HepG2 (cell line): ENCODE results near the gene ITGB1. TPM values are rescaled to one million over a fixed set of nuclear protein-coding genes. Genes with fewer than 3 reads are reported as not detected.

Experiments
- ASH2L ChIP-seq: fragments of 300-600, 200-600 bp; sonication (generic); IDR thresholded peaks from 2 replicates; pipeline ENCODE4 v1.7.0; 2017; ENCODE audit warnings: low read depth, mild to moderate bottlenecking, moderate library complexity, mixed read lengths, low read length; ENCODE audit not compliant: insufficient read length
- CAMTA2 ChIP-seq: sonication (generic); formaldehyde crosslinking; IDR thresholded peaks from 2 replicates; pipeline ENCODE4 v1.4.0; 2020; ENCODE audit warnings: mild to moderate bottlenecking, missing genetic modification reagents, borderline replicate concordance
- CHD2 ChIP-seq: IDR thresholded peaks from 2 replicates; pipeline ENCODE4 v1.6.1; 2011; ENCODE audit warnings: low read depth, low read length, improper control_type of control experiment
- EZH2 ChIP-seq: conservative IDR thresholded peaks from 2 replicates; pipeline ENCODE4 v1.6.1; 2012; ENCODE audit warnings: mild to moderate bottlenecking, low read depth, low read length, moderate library complexity
- FOSL2 ChIP-seq: sonication (generic); formaldehyde crosslinking; IDR thresholded peaks from 2 replicates; pipeline ENCODE4 v1.4.0; 2020; ENCODE audit warnings: missing genetic modification reagents
- IRX3 ChIP-seq: sonication (generic); formaldehyde crosslinking; IDR thresholded peaks from 2 replicates; pipeline ENCODE4 v1.8.1; 2023; ENCODE audit warnings: mild to moderate bottlenecking, low read depth, missing genetic modification reagents, borderline replicate concordance
- PBX3 ChIP-seq: sonication (generic); formaldehyde crosslinking; IDR thresholded peaks from 2 replicates; pipeline ENCODE4 v1.8.1; 2023; ENCODE audit warnings: missing genetic modification reagents, inconsistent platforms, borderline replicate concordance
- PRDM4 ChIP-seq: sonication (generic); formaldehyde crosslinking; IDR thresholded peaks from 2 replicates; pipeline ENCODE4 v1.9.0; 2021; ENCODE audit warnings: missing genetic modification reagents, borderline replicate concordance
- RARA ChIP-seq: IDR thresholded peaks from 2 replicates; pipeline ENCODE4 v1.6.1; 2016; ENCODE audit warnings: missing genetic modification reagents, missing compliant biosample characterization
- RARG ChIP-seq: sonication (generic); formaldehyde crosslinking; IDR thresholded peaks from 2 replicates; pipeline ENCODE4 v1.4.0; 2020; ENCODE audit warnings: low read depth, mild to moderate bottlenecking, missing genetic modification reagents
- RFX1 ChIP-seq: fragments of 450-650 bp; IDR thresholded peaks from 2 replicates; pipeline ENCODE4 v1.6.1; 2017
- SNRNP70 ChIP-seq: fragments of 200-400 bp; formaldehyde crosslinking; IDR thresholded peaks from 2 replicates; pipeline ENCODE4 v1.6.1; 2017; ENCODE audit warnings: mild to moderate bottlenecking, low read depth, low read length, moderate library complexity
- ZBTB2 ChIP-seq: sonication (generic); formaldehyde crosslinking; IDR thresholded peaks from 2 replicates; pipeline ENCODE4 v1.8.0; 2022; ENCODE audit warnings: low read depth, missing genetic modification reagents
- ZBTB20 ChIP-seq: sonication (generic); formaldehyde crosslinking; IDR thresholded peaks from 2 replicates; pipeline ENCODE4 v1.8.1; 2023; ENCODE audit warnings: missing genetic modification reagents, low read depth, mild to moderate bottlenecking, borderline replicate concordance
- ZFY ChIP-seq: sonication (generic); formaldehyde crosslinking; IDR thresholded peaks from 2 replicates; pipeline ENCODE4 v1.4.0; 2020; ENCODE audit warnings: missing genetic modification reagents
- ZKSCAN8 ChIP-seq: IDR thresholded peaks from 2 replicates; pipeline ENCODE4 v1.6.1; 2016; ENCODE audit warnings: borderline replicate concordance, missing genetic modification reagents, missing compliant biosample characterization
- ZMYM4 ChIP-seq: sonication (generic); formaldehyde crosslinking; IDR thresholded peaks from 2 replicates; pipeline ENCODE4 v1.8.1; 2023; ENCODE audit warnings: mild to moderate bottlenecking, missing genetic modification reagents
- ZNF280B ChIP-seq: sonication (generic); formaldehyde crosslinking; IDR thresholded peaks from 2 replicates; pipeline ENCODE4 v1.5.0; 2020; ENCODE audit warnings: missing genetic modification reagents, mild to moderate bottlenecking, borderline replicate concordance
- ZNF496 ChIP-seq: sonication (generic); formaldehyde crosslinking; IDR thresholded peaks from 2 replicates; pipeline ENCODE4 v1.8.1; 2023; ENCODE audit warnings: mild to moderate bottlenecking, moderate library complexity, missing genetic modification reagents; ENCODE audit not compliant: insufficient replicate concordance
- ZNF577 ChIP-seq: sonication (generic); formaldehyde crosslinking; IDR thresholded peaks from 2 replicates; pipeline ENCODE4 v1.4.0; 2020; ENCODE audit warnings: mild to moderate bottlenecking, low read depth, missing genetic modification reagents, borderline replicate concordance
- ZNF740 ChIP-seq: sonication (generic); formaldehyde crosslinking; IDR thresholded peaks from 2 replicates; pipeline ENCODE4 v1.4.0; 2020; ENCODE audit warnings: missing genetic modification reagents
- polyA plus RNA-seq, 8 experiments: library from polyadenylated mRNA; depleted of rRNA in 3 of 8; stranded (reverse) in 7 of 8; unstranded in 1 of 8; fragments of >200 nt; fragmentation: Illumina TruSeq in 4 of 8; extraction: Trizol in 4 of 8; gene quantifications; 2 replicates each; pipeline versions ENCODE4 v1.2.1 to v1.2.3, GENCODE V29; 2011 to 2016; ENCODE audit warnings: low read depth in 4 of 8, missing spikeins in 1 of 8, mixed read lengths in 1 of 8; ENCODE audit not compliant: insufficient read depth in 1 of 8
- total RNA-seq, 5 experiments: library from RNA; depleted of rRNA; stranded (reverse); fragments of >200 nt; fragmentation: Illumina TruSeq; extraction: Trizol; gene quantifications; 2 replicates each; pipeline ENCODE4 v1.2.3, GENCODE V29; 2016; ENCODE audit warnings: low read depth in 1 of 5

ITGB1 gene
- total and polyA plus RNA-seq, 2 of the 13 experiments (the other 11 are each of a cell fraction or from before 2014, with no cell fraction given) = 190 to 204 TPM

GRCh38 chr10:32958085-32959005, at the start of gene ITGB1 (continued):
- peak; percentile 99 for TF ChIP-seq ZBTB2 (CRISPR knock-in tag)
- TF ChIP-seq RARG (CRISPR knock-in tag) = no peak
- no peak for TF ChIP-seq IRX3 (CRISPR knock-in tag)
- TF ChIP-seq ZKSCAN8 (CRISPR knock-in tag) = peak; percentile 48; the same call in 1 of the 2 replicates
- TF ChIP-seq RARA (CRISPR knock-in tag) = 0 out of 2 replicates have a peak, but pooled peaks have one; percentile 45
- no peak for TF ChIP-seq EZH2
- no peak for TF ChIP-seq CHD2
- peak; percentile 70 for TF ChIP-seq ASH2L
- no peak for TF ChIP-seq ZNF577 (CRISPR knock-in tag)
- peak; percentile 85 for TF ChIP-seq FOSL2 (CRISPR knock-in tag)
- no peak for TF ChIP-seq RFX1
- TF ChIP-seq PBX3 (CRISPR knock-in tag) = no peak
- TF ChIP-seq ZNF740 (CRISPR knock-in tag) = 0 out of 2 replicates have a peak, but pooled peaks have one; percentile 28
- peak; percentile 92 for TF ChIP-seq ZFY (CRISPR knock-in tag)
- no peak for TF ChIP-seq SNRNP70
- no peak for TF ChIP-seq ZNF280B
- peak; percentile 69 for TF ChIP-seq ZMYM4 (CRISPR knock-in tag)
- no peak for TF ChIP-seq ZNF496 (CRISPR knock-in tag)
- peak; percentile 79; the same call in 1 of the 2 replicates for TF ChIP-seq ZBTB20 (CRISPR knock-in tag)
- no peak for TF ChIP-seq CAMTA2 (CRISPR knock-in tag)
- no peak for TF ChIP-seq PRDM4
